Measurements from ENCODE around the gene B4GALT6. TPM values are rescaled to one million over a fixed set of nuclear protein-coding genes. Genes with fewer than 3 reads are reported as not detected.
A peak's percentile ranks its signal among the peaks of the same experiment; 100 is the strongest.

The B4GALT6 gene
- total RNA-seq, 1 experiment from 2014 or later, result 22.0 TPM

GRCh38 chr18:31683968-31684278, 458 bp downstream of the B4GALT6 start:
- CTCF ChIA-PET, result no interaction called here
- H3K27me3 Mint-ChIP-seq (ENCODE audit: unreplicated experiment), result no peaks in the 10 kb centered on the region
- no TSS peak for BruUV-seq (replicated peaks)
- H3K27ac Mint-ChIP-seq (ENCODE audit: unreplicated experiment), result peak overlapping the region; percentile 84
- TF ChIP-seq, protein P1, sequence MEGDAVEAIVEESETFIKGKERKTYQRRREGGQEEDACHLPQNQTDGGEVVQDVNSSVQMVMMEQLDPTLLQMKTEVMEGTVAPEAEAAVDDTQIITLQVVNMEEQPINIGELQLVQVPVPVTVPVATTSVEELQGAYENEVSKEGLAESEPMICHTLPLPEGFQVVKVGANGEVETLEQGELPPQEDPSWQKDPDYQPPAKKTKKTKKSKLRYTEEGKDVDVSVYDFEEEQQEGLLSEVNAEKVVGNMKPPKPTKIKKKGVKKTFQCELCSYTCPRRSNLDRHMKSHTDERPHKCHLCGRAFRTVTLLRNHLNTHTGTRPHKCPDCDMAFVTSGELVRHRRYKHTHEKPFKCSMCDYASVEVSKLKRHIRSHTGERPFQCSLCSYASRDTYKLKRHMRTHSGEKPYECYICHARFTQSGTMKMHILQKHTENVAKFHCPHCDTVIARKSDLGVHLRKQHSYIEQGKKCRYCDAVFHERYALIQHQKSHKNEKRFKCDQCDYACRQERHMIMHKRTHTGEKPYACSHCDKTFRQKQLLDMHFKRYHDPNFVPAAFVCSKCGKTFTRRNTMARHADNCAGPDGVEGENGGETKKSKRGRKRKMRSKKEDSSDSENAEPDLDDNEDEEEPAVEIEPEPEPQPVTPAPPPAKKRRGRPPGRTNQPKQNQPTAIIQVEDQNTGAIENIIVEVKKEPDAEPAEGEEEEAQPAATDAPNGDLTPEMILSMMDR (IDR thresholded peaks at IDR 0.05; ENCODE audit: unreplicated experiment), result no peak
- peak overlapping the region; percentile 99 for H3K4me3 Mint-ChIP-seq (ENCODE audit: low read depth, unreplicated experiment)
- no peaks in the 10 kb centered on the region for H3K9me3 Mint-ChIP-seq (ENCODE audit: low read depth, unreplicated experiment)
- peaks cover 27% of the 10 kb centered on the region for H3K36me3 Mint-ChIP-seq (ENCODE audit: insufficient read depth, unreplicated experiment)
- no peak for DNase-seq
- peaks cover 41% of the 10 kb centered on the region for H3K4me1 Mint-ChIP-seq (ENCODE audit: low read depth, unreplicated experiment)
- intact Hi-C loops (cut with micrococcal nuclease; ENCODE audit: unreplicated experiment), result no loop called here

DNA sequence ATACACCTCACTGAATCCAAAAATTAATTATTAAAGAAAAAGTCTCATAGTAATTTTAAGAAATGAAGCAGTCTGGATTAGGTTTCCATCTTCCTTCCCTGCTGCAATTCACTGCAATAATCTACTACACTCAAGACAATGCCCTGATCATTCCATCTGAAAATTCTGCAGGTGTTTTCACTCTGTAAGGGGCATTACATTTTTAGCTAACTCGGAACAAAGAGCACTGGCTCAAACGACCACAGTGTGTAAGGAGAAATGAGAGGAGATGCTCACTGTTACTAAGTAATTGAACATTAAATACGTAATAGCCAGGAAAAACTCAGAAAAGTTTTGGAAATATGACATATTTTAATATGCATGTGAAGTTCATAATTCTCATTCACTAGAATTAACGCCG, 1.3 kb downstream of the B4GALT6 start:
- Mint-ChIP-seq H3K27me3 (ENCODE audit: unreplicated experiment) (no peaks in the 10 kb centered on the region), H3K4me3 (ENCODE audit: low read depth, unreplicated experiment) (peak overlapping the region; percentile 99), H3K27ac (ENCODE audit: unreplicated experiment) (no peak overlapping the region), H3K4me1 (ENCODE audit: low read depth, unreplicated experiment) (peaks cover 49% of the 10 kb centered on the region), H3K9me3 (ENCODE audit: low read depth, unreplicated experiment) (no peaks in the 10 kb centered on the region), H3K36me3 (ENCODE audit: insufficient read depth, unreplicated experiment) (peaks cover 27% of the 10 kb centered on the region)
- intact Hi-C loops (cut with micrococcal nuclease; ENCODE audit: unreplicated experiment), result no loop called here
- DNase-seq, result no peak
- CTCF ChIA-PET, result interaction anchor here (1.1 kb wide), 1 partner anchor 28 kb away, joined by 3 read pairs; no protein-coding TSS in a partner anchor
- TF ChIP-seq, protein P1 (IDR thresholded peaks at IDR 0.05; ENCODE audit: unreplicated experiment), result no peak
- BruUV-seq (replicated peaks), result no TSS peak

DNA sequence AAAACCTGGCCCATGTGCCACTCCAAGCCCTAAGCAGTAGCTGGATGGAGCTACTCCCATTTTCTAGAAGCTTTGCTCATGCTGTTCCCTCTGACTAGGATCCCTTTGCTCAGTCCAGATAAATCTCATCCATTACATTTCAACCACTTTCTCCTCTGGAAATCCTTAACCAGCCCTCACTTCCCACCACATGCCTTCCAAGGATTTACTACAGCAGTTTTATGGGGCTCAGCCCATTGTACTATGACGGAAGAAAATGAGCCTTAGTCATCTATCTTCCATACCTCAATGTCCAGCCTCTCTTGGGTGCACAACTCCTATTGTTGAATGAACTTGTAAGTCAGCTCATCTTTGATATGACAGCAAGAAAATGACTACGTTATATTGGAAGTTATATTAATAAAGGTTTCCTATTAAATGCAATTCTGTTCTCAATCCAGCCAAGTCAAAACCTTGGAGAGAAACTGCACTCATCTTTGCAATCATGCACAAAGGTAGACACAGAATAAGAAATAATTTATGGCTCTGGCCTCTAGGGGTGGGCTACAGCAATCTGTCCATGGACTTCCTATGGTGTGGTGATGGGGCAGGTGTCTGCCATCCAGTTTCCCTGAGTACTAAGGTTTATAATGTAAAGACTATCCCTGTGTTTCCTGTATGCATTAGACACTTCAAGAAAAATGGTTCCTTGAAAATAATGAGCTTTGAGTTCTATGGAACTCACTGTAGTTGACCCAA, 3.4 kb downstream of the B4GALT6 start:
- BruUV-seq (replicated peaks), result no TSS peak
- CTCF ChIA-PET, result interaction anchor here (0.6 kb wide), 1 partner anchor 12 kb away, joined by 4 read pairs; no protein-coding TSS in a partner anchor
- TF ChIP-seq, protein P1 (IDR thresholded peaks at IDR 0.05; ENCODE audit: unreplicated experiment), result no peak
- Mint-ChIP-seq H3K27me3 (ENCODE audit: unreplicated experiment) (no peaks in the 10 kb centered on the region), H3K27ac (ENCODE audit: unreplicated experiment) (no peak overlapping the region), H3K4me3 (ENCODE audit: low read depth, unreplicated experiment) (no peak overlapping the region), H3K36me3 (ENCODE audit: insufficient read depth, unreplicated experiment) (peaks cover 27% of the 10 kb centered on the region), H3K9me3 (ENCODE audit: low read depth, unreplicated experiment) (no peaks in the 10 kb centered on the region), H3K4me1 (ENCODE audit: low read depth, unreplicated experiment) (peaks cover 49% of the 10 kb centered on the region)
- intact Hi-C loops (cut with micrococcal nuclease; ENCODE audit: unreplicated experiment), result loop anchor here (1.0 kb wide), 1 partner anchor 41 kb away; no protein-coding TSS in a partner anchor
- no peak for DNase-seq

GRCh38 chr18:31680433-31680811, 4.0 kb downstream of the B4GALT6 start:
- Mint-ChIP-seq H3K4me1 (ENCODE audit: low read depth, unreplicated experiment) (peaks cover 49% of the 10 kb centered on the region), H3K27ac (ENCODE audit: unreplicated experiment) (no peak overlapping the region), H3K4me3 (ENCODE audit: low read depth, unreplicated experiment) (no peak overlapping the region), H3K27me3 (ENCODE audit: unreplicated experiment) (no peaks in the 10 kb centered on the region), H3K36me3 (ENCODE audit: insufficient read depth, unreplicated experiment) (peaks cover 22% of the 10 kb centered on the region), H3K9me3 (ENCODE audit: low read depth, unreplicated experiment) (no peaks in the 10 kb centered on the region)
- CTCF ChIA-PET, result no interaction called here
- intact Hi-C loops (cut with micrococcal nuclease; ENCODE audit: unreplicated experiment), result loop anchor here (1.0 kb wide), 1 partner anchor 42 kb away; no protein-coding TSS in a partner anchor
- TF ChIP-seq, protein P1 (IDR thresholded peaks at IDR 0.05; ENCODE audit: unreplicated experiment), result no peak
- DNase-seq, result peak; percentile 19
- BruUV-seq (replicated peaks), result no TSS peak
